CD4-positive, alpha-beta T cell treated with Interferon gamma for 1 hour (primary cell): ENCODE data around the gene CFAP61.

ENCODE experiments used
- DNase-seq: peaks from one replicate; pipeline ENCODE4 v3.0.0-alpha.2; 2020

CFAP61 gene

GRCh38 chr20:20368418-20369249 is 316.3 kb downstream of the CFAP61 start:
- DNase-seq: no peak

GRCh38 chr20:20369250-20370093 is 317.1 kb downstream of the CFAP61 start:
- no peak for DNase-seq

- DNase-seq: no peak
These were observed 317.8 kb downstream of the CFAP61 start for GRCh38 chr20:20370094-20370575.

GRCh38 chr20:20371083-20371482 is 318.8 kb downstream of the CFAP61 start:
- DNase-seq: no peak

- no peak for DNase-seq
These were observed 319.3 kb downstream of the CFAP61 start for GRCh38 chr20:20371681-20372080.

GRCh38 chr20:20373091-20373571 is 320.8 kb downstream of the CFAP61 start:
- DNase-seq: no peak

GRCh38 chr20:20375862-20376261 is 323.5 kb downstream of the CFAP61 start:
- DNase-seq: no peak

- DNase-seq: no peak
These were observed 333.9 kb downstream of the CFAP61 start for GRCh38 chr20:20386192-20386591.

- DNase-seq: no peak
These were observed 338.1 kb downstream of the CFAP61 start for GRCh38 chr20:20390393-20390792.

GRCh38 chr20:20391115-20391514 is 338.8 kb downstream of the CFAP61 start:
- no peak for DNase-seq

GRCh38 chr20:20391766-20392165 is 339.4 kb downstream of the CFAP61 start:
- no peak for DNase-seq

GRCh38 chr20:20393207-20394120 is 341.1 kb downstream of the CFAP61 start:
- DNase-seq: no peak

- no peak for DNase-seq
These were observed 342.8 kb downstream of the CFAP61 start for GRCh38 chr20:20395087-20395486.

- DNase-seq: no peak
These were observed 343.7 kb downstream of the CFAP61 start for GRCh38 chr20:20395903-20396568.

GRCh38 chr20:20396794-20397193 is 344.5 kb downstream of the CFAP61 start:
- DNase-seq: no peak

- no peak for DNase-seq
These were observed 345.8 kb downstream of the CFAP61 start for GRCh38 chr20:20398123-20398522.

GRCh38 chr20:20399531-20400500 is 347.5 kb downstream of the CFAP61 start:
- no peak for DNase-seq

GRCh38 chr20:20401991-20402390 is 349.7 kb downstream of the CFAP61 start:
- DNase-seq: no peak

GRCh38 chr20:20404633-20405032 is 352.3 kb downstream of the CFAP61 start:
- no peak for DNase-seq

GRCh38 chr20:20405623-20406022 is 353.3 kb downstream of the CFAP61 start:
- DNase-seq: no peak

GRCh38 chr20:20406306-20406705 is 354.0 kb downstream of the CFAP61 start:
- no peak for DNase-seq
